Measurements from ENCODE around the gene PADI1.

Gene PADI1

GRCh38 chr1:17181781-17182464, 23.0 kb upstream of the PADI1 start:
- DNase-seq (ENCODE audit: low read depth in 3 of 3): no peak

GRCh38 chr1:17183388-17184160, 21.4 kb upstream of the PADI1 start:
- DNase-seq (ENCODE audit: low read depth in 3 of 3): no peak

- no peak for DNase-seq (ENCODE audit: low read depth in 3 of 3)
Measured at GRCh38 chr1:17184161-17184665, 20.7 kb upstream of the PADI1 start.

- no peak for DNase-seq (ENCODE audit: low read depth in 3 of 3)
Measured at GRCh38 chr1:17184822-17185484, 20.0 kb upstream of the PADI1 start.

- DNase-seq (ENCODE audit: low read depth in 3 of 3): no peak
Measured at GRCh38 chr1:17185485-17185860, 19.5 kb upstream of the PADI1 start.

GRCh38 chr1:17186216-17186909, 18.6 kb upstream of the PADI1 start:
- DNase-seq (ENCODE audit: low read depth in 3 of 3): no peak

GRCh38 chr1:17187051-17187450, 17.9 kb upstream of the PADI1 start:
- DNase-seq (ENCODE audit: low read depth in 3 of 3): no peak

GRCh38 chr1:17188217-17188616, 16.7 kb upstream of the PADI1 start:
- DNase-seq (ENCODE audit: low read depth in 3 of 3): no peak

- DNase-seq (ENCODE audit: low read depth in 3 of 3): no peak
Measured at GRCh38 chr1:17188889-17189631, 15.9 kb upstream of the PADI1 start.

GRCh38 chr1:17189632-17189990, 15.3 kb upstream of the PADI1 start:
- DNase-seq (ENCODE audit: low read depth in 3 of 3): no peak

GRCh38 chr1:17190010-17190995, 14.6 kb upstream of the PADI1 start:
- no peak for DNase-seq (ENCODE audit: low read depth in 3 of 3)

- DNase-seq (ENCODE audit: low read depth in 3 of 3): no peak
Measured at GRCh38 chr1:17191990-17192242, 13.0 kb upstream of the PADI1 start.

GRCh38 chr1:17192394-17193221, 12.3 kb upstream of the PADI1 start:
- no peak for DNase-seq (ENCODE audit: low read depth in 3 of 3)

GRCh38 chr1:17193222-17194132, 11.5 kb upstream of the PADI1 start:
- no peak for DNase-seq (ENCODE audit: low read depth in 3 of 3)

- no peak for DNase-seq (ENCODE audit: low read depth in 3 of 3)
Measured at GRCh38 chr1:17194133-17194475, 10.8 kb upstream of the PADI1 start.

GRCh38 chr1:17194615-17195528, 10.1 kb upstream of the PADI1 start:
- DNase-seq (ENCODE audit: low read depth in 3 of 3): no peak

GRCh38 chr1:17195731-17196130, 9.2 kb upstream of the PADI1 start:
- DNase-seq (ENCODE audit: low read depth in 3 of 3): no peak

Data from stimulated activated CD4-positive, alpha-beta T cell treated with anti-CD3 and anti-CD28 coated beads, TNF-alpha, amount 100 ng/mL, for 4 hours (primary cell).